PFSK-1 (cell line): ENCODE results near the gene FCSK.

Experiments used
- FOXP2 ChIP-seq: optimal IDR thresholded peaks from 2 replicates; pipeline ENCODE3; 2011; ENCODE audit warnings: borderline replicate concordance, control low read depth, inconsistent platforms; ENCODE audit not compliant: insufficient read depth; ENCODE audit errors: extremely low read length, extremely low read depth
- POLR2AphosphoS5 ChIP-seq: IDR thresholded peaks from 2 replicates; pipeline ENCODE4 v1.6.1; 2012; ENCODE audit warnings: low read depth, mild to moderate bottlenecking, control low read depth, low read length, moderate library complexity
- SIN3A ChIP-seq: IDR thresholded peaks from 2 replicates; pipeline ENCODE4 v1.6.1; 2012; ENCODE audit warnings: mild to moderate bottlenecking, low read length, moderate library complexity, borderline replicate concordance; ENCODE audit not compliant: insufficient read depth
- TAF1 ChIP-seq: IDR thresholded peaks from 2 replicates; pipeline ENCODE4 v1.6.1; 2012; ENCODE audit warnings: low read length, control low read depth, borderline replicate concordance; ENCODE audit not compliant: insufficient read depth
- TF ChIP-seq, protein P1 (sequence below), 2 experiments: IDR thresholded peaks; 2 replicates each; pipeline versions ENCODE4 v1.6.1 to v1.8.0; 2011 to 2012; ENCODE audit warnings: low read depth in 2 of 2, low read length in 2 of 2, control low read depth in 1 of 2, inconsistent platforms in 1 of 2, mild to moderate bottlenecking in 1 of 2, moderate library complexity in 1 of 2; ENCODE audit not compliant: insufficient read depth in 1 of 2

Gene FCSK

DNA sequence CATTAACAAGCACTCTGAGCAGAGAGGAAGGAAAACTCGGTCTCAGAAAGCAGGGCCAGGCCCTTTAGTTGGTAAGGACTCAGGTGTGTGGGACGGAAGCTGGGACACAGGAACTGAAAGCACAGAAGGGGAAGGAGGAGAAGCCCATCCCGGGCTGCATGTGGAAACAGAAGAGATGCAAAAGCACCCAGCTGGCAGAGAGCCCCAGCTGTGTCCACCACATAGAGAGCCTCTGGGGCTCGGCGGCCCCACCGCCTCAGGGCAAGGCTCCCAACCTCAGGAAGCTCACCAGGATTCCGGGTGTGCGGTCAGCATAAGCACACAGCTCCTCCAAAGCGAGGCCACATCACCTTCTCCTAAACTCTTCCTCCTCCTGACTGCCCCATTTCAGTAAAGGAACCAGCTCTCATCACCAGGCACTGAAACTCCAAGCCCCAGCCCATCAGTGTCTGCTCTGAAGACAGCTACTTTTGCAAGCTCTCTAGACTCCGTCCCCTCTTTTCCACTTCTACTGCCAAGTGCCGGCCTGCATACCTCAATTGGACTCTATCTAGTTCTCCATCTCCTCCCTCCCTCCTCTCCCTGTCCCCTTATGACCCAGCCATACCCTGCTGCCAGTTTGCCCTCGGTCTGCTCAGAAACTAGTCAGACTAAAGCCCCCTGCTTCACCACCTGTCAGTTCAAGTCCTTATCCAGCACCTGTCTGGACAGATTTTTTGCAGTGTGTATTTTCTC lies 21.5 kb upstream of the FCSK start:
- TF ChIP-seq, protein P1, sequence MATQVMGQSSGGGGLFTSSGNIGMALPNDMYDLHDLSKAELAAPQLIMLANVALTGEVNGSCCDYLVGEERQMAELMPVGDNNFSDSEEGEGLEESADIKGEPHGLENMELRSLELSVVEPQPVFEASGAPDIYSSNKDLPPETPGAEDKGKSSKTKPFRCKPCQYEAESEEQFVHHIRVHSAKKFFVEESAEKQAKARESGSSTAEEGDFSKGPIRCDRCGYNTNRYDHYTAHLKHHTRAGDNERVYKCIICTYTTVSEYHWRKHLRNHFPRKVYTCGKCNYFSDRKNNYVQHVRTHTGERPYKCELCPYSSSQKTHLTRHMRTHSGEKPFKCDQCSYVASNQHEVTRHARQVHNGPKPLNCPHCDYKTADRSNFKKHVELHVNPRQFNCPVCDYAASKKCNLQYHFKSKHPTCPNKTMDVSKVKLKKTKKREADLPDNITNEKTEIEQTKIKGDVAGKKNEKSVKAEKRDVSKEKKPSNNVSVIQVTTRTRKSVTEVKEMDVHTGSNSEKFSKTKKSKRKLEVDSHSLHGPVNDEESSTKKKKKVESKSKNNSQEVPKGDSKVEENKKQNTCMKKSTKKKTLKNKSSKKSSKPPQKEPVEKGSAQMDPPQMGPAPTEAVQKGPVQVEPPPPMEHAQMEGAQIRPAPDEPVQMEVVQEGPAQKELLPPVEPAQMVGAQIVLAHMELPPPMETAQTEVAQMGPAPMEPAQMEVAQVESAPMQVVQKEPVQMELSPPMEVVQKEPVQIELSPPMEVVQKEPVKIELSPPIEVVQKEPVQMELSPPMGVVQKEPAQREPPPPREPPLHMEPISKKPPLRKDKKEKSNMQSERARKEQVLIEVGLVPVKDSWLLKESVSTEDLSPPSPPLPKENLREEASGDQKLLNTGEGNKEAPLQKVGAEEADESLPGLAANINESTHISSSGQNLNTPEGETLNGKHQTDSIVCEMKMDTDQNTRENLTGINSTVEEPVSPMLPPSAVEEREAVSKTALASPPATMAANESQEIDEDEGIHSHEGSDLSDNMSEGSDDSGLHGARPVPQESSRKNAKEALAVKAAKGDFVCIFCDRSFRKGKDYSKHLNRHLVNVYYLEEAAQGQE (IDR thresholded peaks at IDR 0.05; ENCODE audit: insufficient read depth in 1 of 2, low read depth in 2 of 2, low read length in 2 of 2): no peak
- TF ChIP-seq SIN3A: no peak
- no peak for TF ChIP-seq TAF1
- no peak for TF ChIP-seq POLR2AphosphoS5
- TF ChIP-seq FOXP2: no peak

DNA sequence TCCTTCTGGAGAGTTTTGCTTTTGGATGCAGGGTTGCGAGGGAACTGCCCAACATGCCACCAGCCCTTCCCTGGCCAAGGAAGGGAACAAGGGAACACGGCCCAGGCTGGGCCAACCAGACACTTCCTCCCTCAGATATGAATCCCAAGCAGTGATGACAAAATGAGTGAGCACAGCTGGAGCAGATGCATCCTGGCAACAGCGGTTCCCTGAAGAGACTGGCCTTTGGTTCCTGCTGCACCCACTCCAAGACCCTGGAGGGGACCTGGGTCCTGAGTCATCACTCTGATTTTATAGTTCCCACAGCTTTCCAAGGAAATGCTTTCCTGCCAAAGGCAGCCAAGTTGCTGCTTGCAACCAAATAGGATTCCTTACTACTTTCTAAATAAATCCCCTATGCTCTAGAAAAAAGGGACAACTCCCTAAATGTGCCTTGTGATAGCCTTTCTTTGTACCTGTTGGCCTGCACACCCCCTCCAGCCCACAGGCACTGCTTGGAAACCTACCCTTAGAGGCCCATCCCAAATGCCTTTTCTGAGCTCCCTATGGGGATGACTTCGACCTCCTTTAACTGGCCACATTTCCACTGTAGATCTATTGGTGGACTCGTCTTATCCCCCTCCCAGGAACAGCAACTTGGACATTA lies 20.8 kb upstream of the FCSK start:
- TF ChIP-seq TAF1 (no peak), SIN3A (no peak), POLR2AphosphoS5 (no peak), FOXP2 (no peak)
- TF ChIP-seq, protein P1 (IDR thresholded peaks at IDR 0.05; ENCODE audit: insufficient read depth in 1 of 2, low read depth in 2 of 2, low read length in 2 of 2): no peak

DNA sequence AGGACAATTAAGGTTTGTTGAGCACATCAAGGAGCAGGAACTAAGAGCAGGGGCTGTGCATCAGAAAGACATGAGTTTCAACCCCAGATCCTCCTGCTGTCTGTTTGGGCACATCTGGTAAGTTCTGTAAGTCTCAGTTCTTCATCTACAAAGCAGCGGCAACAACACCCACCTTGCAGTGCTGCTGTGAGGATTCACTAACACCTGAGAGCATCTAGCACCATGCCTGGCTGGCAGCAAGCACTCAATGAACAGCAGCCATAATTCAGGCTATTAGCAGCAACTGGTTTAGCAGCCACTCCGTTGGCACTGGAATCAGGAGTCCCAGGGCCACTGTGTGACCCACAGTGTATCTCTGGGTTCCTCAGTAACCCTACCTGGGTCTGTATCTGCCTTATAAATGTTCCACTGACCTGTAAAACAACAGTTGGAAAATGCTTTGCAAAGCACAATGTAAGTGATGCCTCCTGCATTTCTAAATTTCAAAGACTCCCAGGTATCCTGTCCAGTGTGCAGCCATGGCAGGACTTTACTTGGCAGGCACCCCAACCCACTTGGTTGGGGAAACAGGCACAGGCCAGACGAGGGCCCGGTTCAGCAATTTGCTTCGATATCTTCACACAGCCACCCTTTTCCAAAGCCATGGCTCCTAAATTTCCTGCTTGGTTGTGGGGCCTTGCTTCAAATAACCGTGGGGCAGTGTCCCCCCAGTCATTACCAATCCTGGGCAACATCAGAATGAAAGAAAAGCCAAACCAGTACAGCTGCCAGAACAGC lies 19.7 kb upstream of the FCSK start:
- TF ChIP-seq POLR2AphosphoS5: no peak
- TF ChIP-seq TAF1: no peak
- TF ChIP-seq, protein P1 (IDR thresholded peaks at IDR 0.05; ENCODE audit: insufficient read depth in 1 of 2, low read depth in 2 of 2, low read length in 2 of 2): no peak
- TF ChIP-seq FOXP2: no peak
- TF ChIP-seq SIN3A: no peak

DNA sequence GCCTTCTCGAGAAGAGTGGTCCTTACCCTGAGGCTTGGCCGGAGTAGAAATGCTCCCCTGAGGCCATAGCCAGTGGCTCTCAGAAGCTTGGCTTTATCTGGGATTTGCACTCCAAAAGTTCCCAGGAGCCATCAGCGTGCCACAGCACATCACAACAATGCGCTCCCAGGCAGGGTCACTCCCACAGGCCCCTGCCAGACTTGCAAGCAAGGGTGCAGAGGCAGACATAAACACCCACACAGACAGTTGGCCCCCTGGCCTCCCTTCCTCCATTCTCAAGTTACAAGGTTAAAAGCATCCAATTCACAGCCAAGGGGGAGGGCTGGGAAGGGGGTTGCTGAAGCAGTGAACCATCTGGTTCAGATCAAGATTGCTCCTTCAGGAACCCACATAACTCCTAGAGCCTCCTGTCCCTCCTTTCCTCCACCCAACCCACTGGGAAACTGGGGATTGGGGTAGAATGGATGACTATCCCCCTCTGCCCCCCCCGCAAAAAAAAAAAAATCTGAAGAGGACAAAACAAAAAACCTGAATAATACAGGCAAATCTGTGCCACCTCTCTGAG lies 17.3 kb upstream of the FCSK start:
- TF ChIP-seq, protein P1 (IDR thresholded peaks at IDR 0.05; ENCODE audit: insufficient read depth in 1 of 2, low read depth in 2 of 2, low read length in 2 of 2): no peak
- TF ChIP-seq SIN3A (no peak), TAF1 (no peak; the same call in 1 of the 2 replicates), POLR2AphosphoS5 (peak; percentile 31; the same call in 1 of the 2 replicates), FOXP2 (peak; percentile 65)
